ENCODE results near the gene KRTAP10-10.
A peak's percentile ranks its signal among the peaks of the same experiment; 100 is the strongest.
"Not testable (repeated sequence)": the region's sequence is repeated elsewhere in the genome, so short reads cannot be mapped to it uniquely, and the experiment has no call there.

The KRTAP10-10 gene

DNA sequence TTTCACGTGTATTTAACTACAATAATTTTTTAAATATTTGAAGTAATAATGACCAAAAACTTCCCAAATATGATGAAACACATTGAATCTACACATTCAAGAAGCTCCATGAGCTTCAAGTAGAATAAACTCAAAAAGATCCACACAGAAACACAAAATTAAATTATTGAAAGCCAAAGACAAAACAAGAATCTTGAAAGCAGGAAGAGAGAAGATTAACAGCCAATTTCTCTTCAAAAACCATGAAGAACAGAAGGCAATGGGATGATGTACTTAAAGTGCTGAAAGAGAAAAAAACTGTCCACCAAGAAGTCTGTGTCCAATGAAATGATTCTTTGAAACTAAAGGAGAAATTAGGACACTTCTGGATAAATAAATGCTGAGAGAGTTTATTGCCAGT is 5.1 kb upstream of the KRTAP10-10 start:
- Histone ChIP-seq H2AK5ac (ENCODE audit: low read depth, low read length) (no peak overlapping the region), H2BK12ac (ENCODE audit: low read length) (no peak overlapping the region), H3K4me1 (ENCODE audit: control insufficient read depth in 2 of 2, insufficient read depth in 1 of 2, low read depth in 1 of 2, low read length in 2 of 2) (peaks cover 0 to 3% of the 10 kb centered on the region in 2 donors), H3K9me3 (replicated peaks in 1 of 2; ENCODE audit: control insufficient read depth in 2 of 2, insufficient read depth in 1 of 2, low read depth in 1 of 2, low read length in 2 of 2) (peaks cover 0 to 3% of the 10 kb centered on the region in 2 donors), H3K4ac (ENCODE audit: low read length) (no peak overlapping the region), H3K23ac (ENCODE audit: low read depth, low read length, poor library complexity) (no peak overlapping the region), H2BK15ac (ENCODE audit: low read length) (no peak overlapping the region), H3K18ac (ENCODE audit: low read length) (no peak overlapping the region), H3K14ac (ENCODE audit: low read length) (no peak overlapping the region), H2BK5ac (ENCODE audit: low read length) (no peak overlapping the region), H2BK120ac (ENCODE audit: low read depth, low read length) (no peak overlapping the region), H3K27ac (replicated peaks; ENCODE audit: low read length) (no peak overlapping the region), H3K9ac (ENCODE audit: low read depth, low read length, poor library complexity) (no peak overlapping the region), H3K4me2 (ENCODE audit: insufficient read depth, low read length, poor library complexity, severe bottlenecking) (no peak overlapping the region), H3K79me1 (ENCODE audit: low read depth, low read length) (no peaks in the 10 kb centered on the region), H3K36me3 (replicated peaks in 1 of 2; ENCODE audit: control insufficient read depth in 2 of 2, insufficient read depth in 2 of 2, low read length in 2 of 2) (no peaks in the 10 kb centered on the region), H2AFZ (ENCODE audit: low read length) (no peak overlapping the region), H4K91ac (ENCODE audit: low read depth, low read length, poor library complexity) (no peak overlapping the region), H3K4me3 (ENCODE audit: low read length in 2 of 2) (no peak overlapping the region), H3K27me3 (ENCODE audit: control insufficient read depth in 3 of 3, insufficient read depth in 3 of 3, low read depth in 1 of 3, low read length in 3 of 3) (no peaks in the 10 kb centered on the region), H4K8ac (ENCODE audit: low read depth, low read length) (no peak overlapping the region)
- no CpG with 5 or more reads among the region's 1 CpG for WGBS, 2 donors (ENCODE audit: extremely low coverage in 2 of 2, insufficient read length in 2 of 2, insufficient replicate concordance in 1 of 2)
- DNase-seq (ENCODE audit: low spot score): no peak

GRCh38 chr21:44636209-44637017 is 743 bp upstream of the KRTAP10-10 start:
- Histone ChIP-seq H3K4me1 (ENCODE audit: control insufficient read depth in 2 of 2, insufficient read depth in 1 of 2, low read depth in 1 of 2, low read length in 2 of 2) (peaks cover 5 to 11% of the 10 kb centered on the region in 2 donors), H2BK12ac (ENCODE audit: low read length) (peak overlapping the region; percentile 99), H3K27me3 (ENCODE audit: control insufficient read depth in 3 of 3, insufficient read depth in 3 of 3, low read depth in 1 of 3, low read length in 3 of 3) (no peaks in the 10 kb centered on the region), H3K4ac (ENCODE audit: low read length) (no peak overlapping the region), H2BK5ac (ENCODE audit: low read length) (no peak overlapping the region), H4K91ac (ENCODE audit: low read depth, low read length, poor library complexity) (no peak overlapping the region), H3K4me2 (ENCODE audit: insufficient read depth, low read length, poor library complexity, severe bottlenecking) (no peak overlapping the region), H2BK15ac (ENCODE audit: low read length) (peak overlapping the region; percentile 96), H3K9me3 (replicated peaks in 1 of 2; ENCODE audit: control insufficient read depth in 2 of 2, insufficient read depth in 1 of 2, low read depth in 1 of 2, low read length in 2 of 2) (peaks cover 3% of the 10 kb centered on the region in 2 donors), H3K14ac (ENCODE audit: low read length) (no peak overlapping the region), H4K8ac (ENCODE audit: low read depth, low read length) (no peak overlapping the region), H2AFZ (ENCODE audit: low read length) (peak overlapping the region; percentile 90), H3K4me3 (ENCODE audit: low read length in 2 of 2) (no peak overlapping the region), H3K27ac (replicated peaks; ENCODE audit: low read length) (no peak overlapping the region), H3K18ac (ENCODE audit: low read length) (peak overlapping the region; percentile 44), H3K9ac (ENCODE audit: low read depth, low read length, poor library complexity) (no peak overlapping the region), H2AK5ac (ENCODE audit: low read depth, low read length) (peak overlapping the region; percentile 59), H2BK120ac (ENCODE audit: low read depth, low read length) (no peak overlapping the region), H3K79me1 (ENCODE audit: low read depth, low read length) (no peaks in the 10 kb centered on the region), H3K36me3 (replicated peaks in 1 of 2; ENCODE audit: control insufficient read depth in 2 of 2, insufficient read depth in 2 of 2, low read length in 2 of 2) (no peaks in the 10 kb centered on the region), H3K23ac (ENCODE audit: low read depth, low read length, poor library complexity) (no peak overlapping the region)
- DNase-seq (ENCODE audit: low spot score): no peak
- no CpG with 5 or more reads among the region's 15 CpGs for WGBS, 2 donors (ENCODE audit: extremely low coverage in 2 of 2, insufficient read length in 2 of 2, insufficient replicate concordance in 1 of 2)

DNA sequence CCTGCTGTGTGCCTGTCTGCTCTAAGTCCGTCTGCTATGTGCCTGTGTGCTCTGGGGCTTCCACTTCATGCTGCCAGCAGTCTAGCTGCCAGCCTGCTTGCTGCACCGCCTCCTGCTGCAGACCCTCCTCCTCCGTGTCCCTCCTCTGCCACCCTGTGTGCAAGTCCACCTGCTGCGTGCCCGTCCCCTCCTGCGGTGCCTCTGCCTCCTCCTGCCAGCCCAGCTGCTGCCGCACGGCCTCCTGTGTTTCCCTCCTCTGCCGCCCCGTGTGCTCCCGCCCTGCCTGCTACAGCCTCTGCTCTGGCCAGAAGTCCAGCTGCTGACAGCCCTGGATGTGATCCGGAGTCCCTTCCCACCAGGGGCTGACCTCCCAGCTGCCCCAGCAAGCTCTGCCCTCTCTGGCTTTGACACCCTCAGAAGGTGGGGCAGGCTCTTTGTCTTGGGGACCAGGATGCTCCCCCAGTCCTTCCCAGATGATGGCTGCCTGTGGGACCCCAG is 744 bp downstream of the KRTAP10-10 start:
- not testable (repeated sequence) for H3K4ac ChIP-seq (ENCODE audit: low read length); H2BK5ac ChIP-seq (ENCODE audit: low read length); DNase-seq (ENCODE audit: low spot score); H3K79me1 ChIP-seq (ENCODE audit: low read depth, low read length); H4K91ac ChIP-seq (ENCODE audit: low read depth, low read length, poor library complexity); H2AK5ac ChIP-seq (ENCODE audit: low read depth, low read length); H2BK15ac ChIP-seq (ENCODE audit: low read length); H3K23ac ChIP-seq (ENCODE audit: low read depth, low read length, poor library complexity); H3K9me3 ChIP-seq (replicated peaks in 1 of 2; ENCODE audit: control insufficient read depth in 2 of 2, insufficient read depth in 1 of 2, low read depth in 1 of 2, low read length in 2 of 2); H3K27me3 ChIP-seq (ENCODE audit: control insufficient read depth in 3 of 3, insufficient read depth in 3 of 3, low read depth in 1 of 3, low read length in 3 of 3); H2BK120ac ChIP-seq (ENCODE audit: low read depth, low read length); H3K14ac ChIP-seq (ENCODE audit: low read length); H3K4me3 ChIP-seq (ENCODE audit: low read length in 2 of 2); H3K27ac ChIP-seq (replicated peaks; ENCODE audit: low read length); H3K4me2 ChIP-seq (ENCODE audit: insufficient read depth, low read length, poor library complexity, severe bottlenecking); H3K18ac ChIP-seq (ENCODE audit: low read length); H4K8ac ChIP-seq (ENCODE audit: low read depth, low read length); H3K36me3 ChIP-seq (replicated peaks in 1 of 2; ENCODE audit: control insufficient read depth in 2 of 2, insufficient read depth in 2 of 2, low read length in 2 of 2)
- peaks cover 5 to 11% of the 10 kb centered on the region in 2 donors for H3K4me1 ChIP-seq (ENCODE audit: control insufficient read depth in 2 of 2, insufficient read depth in 1 of 2, low read depth in 1 of 2, low read length in 2 of 2)
- H2BK12ac ChIP-seq (ENCODE audit: low read length): peak overlapping the region; percentile 67
- H2AFZ ChIP-seq (ENCODE audit: low read length): peak overlapping the region; percentile 90
- no CpG with 5 or more reads among the region's 12 CpGs for WGBS, 2 donors (ENCODE audit: extremely low coverage in 2 of 2, insufficient read length in 2 of 2, insufficient replicate concordance in 1 of 2)
- peak overlapping the region; percentile 63 for H3K9ac ChIP-seq (ENCODE audit: low read depth, low read length, poor library complexity)

- peaks cover 5 to 11% of the 10 kb centered on the region in 2 donors for H3K4me1 ChIP-seq (ENCODE audit: control insufficient read depth in 2 of 2, insufficient read depth in 1 of 2, low read depth in 1 of 2, low read length in 2 of 2)
- not testable (repeated sequence) for H3K27me3 ChIP-seq (ENCODE audit: control insufficient read depth in 3 of 3, insufficient read depth in 3 of 3, low read depth in 1 of 3, low read length in 3 of 3); H2BK15ac ChIP-seq (ENCODE audit: low read length); H3K9me3 ChIP-seq (replicated peaks in 1 of 2; ENCODE audit: control insufficient read depth in 2 of 2, insufficient read depth in 1 of 2, low read depth in 1 of 2, low read length in 2 of 2); H2AFZ ChIP-seq (ENCODE audit: low read length); H3K36me3 ChIP-seq (replicated peaks in 1 of 2; ENCODE audit: control insufficient read depth in 2 of 2, insufficient read depth in 2 of 2, low read length in 2 of 2); H3K27ac ChIP-seq (replicated peaks; ENCODE audit: low read length); H4K8ac ChIP-seq (ENCODE audit: low read depth, low read length); H3K4me3 ChIP-seq (ENCODE audit: low read length in 2 of 2); H3K9ac ChIP-seq (ENCODE audit: low read depth, low read length, poor library complexity); H3K4ac ChIP-seq (ENCODE audit: low read length); H3K23ac ChIP-seq (ENCODE audit: low read depth, low read length, poor library complexity); H3K4me2 ChIP-seq (ENCODE audit: insufficient read depth, low read length, poor library complexity, severe bottlenecking); H3K14ac ChIP-seq (ENCODE audit: low read length); H3K79me1 ChIP-seq (ENCODE audit: low read depth, low read length); H2BK12ac ChIP-seq (ENCODE audit: low read length); DNase-seq (ENCODE audit: low spot score); H4K91ac ChIP-seq (ENCODE audit: low read depth, low read length, poor library complexity); H2BK120ac ChIP-seq (ENCODE audit: low read depth, low read length)
- no CpG with 5 or more reads among the region's 21 CpGs for WGBS, 2 donors (ENCODE audit: extremely low coverage in 2 of 2, insufficient read length in 2 of 2, insufficient replicate concordance in 1 of 2)
- peak overlapping the region; percentile 92 for H2AK5ac ChIP-seq (ENCODE audit: low read depth, low read length)
- H2BK5ac ChIP-seq (ENCODE audit: low read length): peak overlapping the region; percentile 31
- H3K18ac ChIP-seq (ENCODE audit: low read length): peak overlapping the region; percentile 53
These were observed 1.6 kb downstream of the KRTAP10-10 start for GRCh38 chr21:44638506-44639330.
